Hepatocyte (in vitro differentiated cells): ENCODE measurements around the gene CCDC150.

Experiments used
- CTCF ChIP-seq: fragments of 200-600 bp; sonication (generic); IDR thresholded peaks from 2 replicates; pipeline ENCODE4 v1.5.1; 2016; ENCODE audit warnings: antibody characterized with exemption, mild to moderate bottlenecking; ENCODE audit not compliant: poor library complexity
- EZH2phosphoT487 ChIP-seq: fragments of 200-600 bp; sonication (generic); IDR thresholded peaks from one replicate; pipeline ENCODE4 v1.6.1; 2018; ENCODE audit warnings: antibody characterized with exemption, mild to moderate bottlenecking, low read depth, moderate library complexity; ENCODE audit not compliant: unreplicated experiment, severe bottlenecking

DNA sequence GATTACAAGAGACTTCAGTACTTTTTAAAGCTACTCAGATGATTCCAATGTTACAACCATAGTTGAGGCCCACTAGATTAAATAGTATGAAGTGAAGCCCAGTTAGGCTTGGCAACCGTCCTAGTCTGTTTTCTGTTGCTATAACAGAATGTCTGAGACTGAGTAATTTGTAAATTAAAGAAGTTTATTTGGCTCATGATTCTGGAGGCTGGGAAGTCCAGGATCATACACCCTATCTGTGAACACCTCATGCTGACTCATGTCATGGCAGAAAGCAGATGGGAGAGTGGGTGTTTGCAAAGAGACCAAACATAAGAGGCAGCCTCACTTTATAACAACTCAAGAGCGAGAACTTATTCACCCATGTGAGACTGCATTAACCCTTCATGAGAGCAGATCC, 63.1 kb downstream of the CCDC150 start:
- TF ChIP-seq CTCF (no peak), EZH2phosphoT487 (no peak)
